Measurements from ENCODE around the gene PHC3. TPM values are rescaled to one million over a fixed set of nuclear protein-coding genes. Genes with fewer than 3 reads are reported as not detected.

The PHC3 gene
- total and polyA plus RNA-seq, 2 of the 13 experiments (the other 11 are each of a cell fraction or from before 2014, with no cell fraction given), result 24.1 to 49.0 TPM

GRCh38 chr3:170159933-170160332 lies 21.6 kb downstream of the PHC3 start:
- ATAC-seq (no peak; the same call in 2 of the 3 replicates), DNase-seq (ENCODE audit: low spot score) (no peak), FAIRE-seq (no peak)
- Histone ChIP-seq H3K79me2 (ENCODE audit: insufficient read depth, low read length) (peaks cover 75% of the 10 kb centered on the region), H3K27ac (ENCODE audit: extremely low read length, insufficient read depth, low read length) (no peak overlapping the region), H3K4me2 (ENCODE audit: low read depth, low read length) (no peak overlapping the region), H3K27me3 (ENCODE audit: control insufficient read depth in 1 of 2, insufficient read depth in 2 of 2, low read length in 2 of 2) (no peaks in the 10 kb centered on the region), H3K9ac (ENCODE audit: insufficient read depth, low read depth, low read length) (no peak overlapping the region), H3K36me3 (replicated peaks in 1 of 2; ENCODE audit: control insufficient read depth in 1 of 2, insufficient read depth in 2 of 2, low read length in 2 of 2) (peaks cover 3 to 25% of the 10 kb centered on the region in 2 experiments; a peak in 4 of 5 replicates), H2AFZ (ENCODE audit: low read length) (no peak overlapping the region), H3K9me3 (ENCODE audit: low read length) (no peaks in the 10 kb centered on the region), H3K4me1 (ENCODE audit: insufficient read depth, low read length) (peaks cover 25% of the 10 kb centered on the region), H4K20me1 (ENCODE audit: insufficient read depth, low read length) (peaks cover 6% of the 10 kb centered on the region; the same call in 1 of the 2 replicates), H3K4me3 (replicated peaks in 1 of 3; ENCODE audit: insufficient read depth in 1 of 3, low read depth in 2 of 3, low read length in 3 of 3) (no peak overlapping the region)
- in situ Hi-C loops (cut with HindIII; ENCODE audit: extremely low pct_ligation_motif_present, low pct_unique_long_range_greater_than_20kb) (no loop called here), intact Hi-C loops (cut with micrococcal nuclease; ENCODE audit: unreplicated experiment) (no loop called here)
- no TSS peak for BruUV-seq (replicated peaks)
- WGBS (ENCODE audit: low lambda C conversion rate), result 98% methylated on average over 2 of the region's 2 CpGs
- CTCF ChIA-PET (ENCODE audit: low intra/inter-chr PET ratio, low total read pairs), result no interaction called here
- POLR2A ChIA-PET, result no interaction called here
- TF ChIP-seq ISX (CRISPR knock-in tag; conservative IDR thresholded peaks at IDR 0.05) (no peak), ZNF510 (CRISPR knock-in tag; IDR thresholded peaks at IDR 0.05; ENCODE audit: low read depth) (no peak), ZNF546 (CRISPR knock-in tag; conservative IDR thresholded peaks at IDR 0.05) (no peak), USF2 (IDR thresholded peaks at IDR 0.05; ENCODE audit: low read depth, low read length) (no peak), USF2 (CRISPR knock-in tag; IDR thresholded peaks at IDR 0.05; ENCODE audit: borderline replicate concordance) (no peak), ZNF230 (CRISPR knock-in tag; IDR thresholded peaks at IDR 0.05) (no peak), PREB (CRISPR knock-in tag; IDR thresholded peaks at IDR 0.05) (no peak), JARID2 (CRISPR knock-in tag; IDR thresholded peaks at IDR 0.05; ENCODE audit: insufficient replicate concordance) (no peak), CEBPG (CRISPR knock-in tag; IDR thresholded peaks at IDR 0.05) (no peak), ZGPAT (CRISPR knock-in tag; IDR thresholded peaks at IDR 0.05) (no peak), SMAD3 (CRISPR knock-in tag; IDR thresholded peaks at IDR 0.05) (no peak), ZNF660 (CRISPR knock-in tag; IDR thresholded peaks at IDR 0.05; ENCODE audit: borderline replicate concordance, low read depth) (no peak), BATF2 (CRISPR knock-in tag; IDR thresholded peaks at IDR 0.05) (no peak), ERF (CRISPR knock-in tag; IDR thresholded peaks at IDR 0.05) (no peak), MNT (IDR thresholded peaks at IDR 0.05) (no peak), KAT8 (CRISPR knock-in tag; IDR thresholded peaks at IDR 0.05) (no peak), KLF13 (CRISPR knock-in tag; IDR thresholded peaks at IDR 0.05) (no peak), ZNF18 (CRISPR knock-in tag; IDR thresholded peaks at IDR 0.05; ENCODE audit: insufficient replicate concordance) (no peak)
